Endothelial cell of umbilical vein (primary cell): ENCODE results near the gene TRAPPC5. TPM values are rescaled to one million over a fixed set of nuclear protein-coding genes. Genes with fewer than 3 reads are reported as not detected.

ENCODE experiments used
- BruUV-seq: library from RNA; stranded (reverse); fragments of 400-500 nt; replicated peaks from 2 replicates; lab custom pipeline; 2021; lab: Mats Ljungman, UMichigan
- CTCF ChIA-PET: fragments of 300-600, 350-600 bp; sonication (Branson Sonifier 250); formaldehyde crosslinking; loops from one replicate; lab custom pipeline; 2021; ENCODE audit warnings: antibody characterized with exemption, inconsistent platforms; lab: Charles Lee
- POLR2A ChIA-PET: fragments of 300-600, 350-600 bp; sonication (Branson Sonifier 250); formaldehyde crosslinking; loops from one replicate; lab custom pipeline; 2021; ENCODE audit warnings: antibody characterized with exemption, inconsistent platforms; lab: Charles Lee
- DNase-seq: peaks from one replicate; pipeline ENCODE4 v3.0.0-alpha.2; 2011; ENCODE audit warnings: low read depth, low spot score
- FAIRE-seq: peaks from 2 replicates; lab custom pipeline; 2011; peaks lifted over from hg19 to GRCh38; lab: Jason Lieb, UNC
- H2AFZ ChIP-seq: 2 replicates; pipeline ENCODE4 v1.6.0; 2012; ENCODE audit warnings: low read depth, low read length, control low read depth, inconsistent platforms
- H3K27ac ChIP-seq: 2 replicates; pipeline ENCODE4 v1.5.1; 2011; ENCODE audit warnings: low read depth, mild to moderate bottlenecking, control low read depth, low read length, moderate library complexity; ENCODE audit not compliant: insufficient read depth
- H3K27me3 ChIP-seq, 2 experiments: 2 replicates each; pipeline versions ENCODE4 v1.6.0 to v1.6.1; 2011; ENCODE audit warnings: low read length in 2 of 2, mixed read lengths in 1 of 2; ENCODE audit not compliant: control insufficient read depth in 2 of 2, insufficient read depth in 2 of 2
- H3K36me3 ChIP-seq, 2 experiments: 2 replicates in 1 of 2; 3 replicates in 1 of 2; pipeline ENCODE4 v1.5.1; 2011; ENCODE audit warnings: low read length in 2 of 2, mild to moderate bottlenecking in 1 of 2, moderate library complexity in 1 of 2; ENCODE audit not compliant: control insufficient read depth in 2 of 2, insufficient read depth in 2 of 2; ENCODE audit errors: extremely low read depth in 1 of 2
- H3K4me1 ChIP-seq: 3 replicates; pipeline ENCODE4 v1.5.1; 2011; ENCODE audit warnings: mild to moderate bottlenecking, low read length; ENCODE audit not compliant: control insufficient read depth, insufficient read depth; ENCODE audit errors: extremely low read depth
- H3K4me2 ChIP-seq: 2 replicates; pipeline ENCODE4 v1.6.1; 2011; ENCODE audit warnings: low read length, control low read depth, mixed read lengths; ENCODE audit not compliant: insufficient read depth
- H3K4me3 ChIP-seq, 3 experiments: fragments of 200-600 bp in 1 of 3; sonication (generic), shearing (Covaris generic) in 1 of 3; replicated peaks in 1 of 3; 2 replicates each; pipeline ENCODE4 v1.5.1; 2011 to 2016; ENCODE audit warnings: control low read depth in 3 of 3, low read length in 3 of 3, mild to moderate bottlenecking in 2 of 3, inconsistent platforms in 1 of 3, low read depth in 1 of 3, moderate library complexity in 1 of 3; ENCODE audit not compliant: insufficient read depth in 1 of 3
- H3K79me2 ChIP-seq: 2 replicates; pipeline ENCODE4 v1.6.0; 2012; ENCODE audit warnings: low read length, inconsistent platforms; ENCODE audit not compliant: control insufficient read depth, insufficient read depth
- H3K9ac ChIP-seq: replicated peaks from 2 replicates; pipeline ENCODE3; 2011; ENCODE audit warnings: low read length, control low read depth; ENCODE audit not compliant: insufficient read depth; ENCODE audit errors: extremely low read depth
- H3K9me1 ChIP-seq: replicated peaks from 3 replicates; pipeline ENCODE4 v1.6.0; 2011; ENCODE audit warnings: mild to moderate bottlenecking, low read length; ENCODE audit not compliant: control insufficient read depth, insufficient read depth; ENCODE audit errors: extremely low read depth
- H3K9me3 ChIP-seq: replicated peaks from 2 replicates; pipeline ENCODE4 v1.5.1; 2012; ENCODE audit warnings: low read length, inconsistent platforms; ENCODE audit not compliant: control insufficient read depth, insufficient read depth
- H4K20me1 ChIP-seq: replicated peaks from 2 replicates; pipeline ENCODE3; 2011; ENCODE audit warnings: mild to moderate bottlenecking, low read length; ENCODE audit not compliant: control insufficient read depth, insufficient read depth; ENCODE audit errors: extremely low read depth
- EZH2 ChIP-seq: IDR thresholded peaks from 2 replicates; pipeline ENCODE4 v1.6.1; 2012; ENCODE audit warnings: borderline replicate concordance, low read depth, mild to moderate bottlenecking, moderate library complexity, low read length, inconsistent platforms; ENCODE audit not compliant: severe bottlenecking
- FOS ChIP-seq: IDR thresholded peaks from 2 replicates; pipeline ENCODE4 v1.6.1; 2011; ENCODE audit warnings: mild to moderate bottlenecking, low read length, moderate library complexity, borderline replicate concordance; ENCODE audit not compliant: insufficient read depth
- GATA2 ChIP-seq: IDR thresholded peaks from 2 replicates; pipeline ENCODE4 v1.7.0; 2011; ENCODE audit warnings: low read depth, mild to moderate bottlenecking, moderate library complexity, mixed read lengths, low read length; ENCODE audit not compliant: insufficient read length, insufficient read depth
- JUN ChIP-seq: IDR thresholded peaks from 2 replicates; pipeline ENCODE4 v1.6.1; 2011; ENCODE audit warnings: borderline replicate concordance, low read depth; ENCODE audit not compliant: insufficient read length, insufficient read depth
- MYC ChIP-seq: IDR thresholded peaks from one replicate; pipeline ENCODE4 v1.6.1; 2011; ENCODE audit warnings: mild to moderate bottlenecking, low read depth, low read length
- POLR2A ChIP-seq: IDR thresholded peaks from 2 replicates; pipeline ENCODE4 v1.6.1; 2012; ENCODE audit warnings: low read depth, mild to moderate bottlenecking, control low read depth, low read length
- POLR2AphosphoS5 ChIP-seq: IDR thresholded peaks from 2 replicates; pipeline ENCODE4 v1.6.1; 2012; ENCODE audit warnings: low read depth, mild to moderate bottlenecking, control low read depth, low read length, moderate library complexity; ENCODE audit not compliant: insufficient read depth
- dilution Hi-C: fragments of 300-500 bp; cut with MboI; formaldehyde crosslinking; loops from one replicate; pipeline ENCODE4 v1.15.0; 2019; ENCODE audit warnings: low sequenced_read_pairs; ENCODE audit not compliant: extremely low pct_ligation_motif_present
- intact Hi-C: fragments of 100-400 bp; cut with micrococcal nuclease; formaldehyde crosslinking; loops from one replicate; pipeline ENCODE4 v1.10.0; 2022
- polyA plus RNA-seq, 4 experiments: library from polyadenylated mRNA; depleted of rRNA in 3 of 4; stranded (reverse) in 3 of 4; unstranded in 1 of 4; fragments of >200 nt; gene quantifications; 2 replicates each; pipeline versions ENCODE4 v1.2.1 to v1.2.3, GENCODE V29; 2011 to 2012; ENCODE audit warnings: missing spikeins in 1 of 4
- total RNA-seq: library from RNA; stranded (reverse); gene quantifications from 2 replicates; pipeline ENCODE4 v1.2.3, GENCODE V29; 2021
- TF ChIP-seq, protein P1 (sequence below): IDR thresholded peaks from 2 replicates; pipeline ENCODE4 v1.6.1; 2011; ENCODE audit not compliant: insufficient read depth, insufficient read length
- TF ChIP-seq, protein P2 (sequence below), 2 donors: IDR thresholded peaks; 1 replicate in 1 of 2; 2 replicates in 1 of 2; pipeline ENCODE4 v1.5.1; 2011; ENCODE audit warnings: low read length in 2 of 2, mild to moderate bottlenecking in 2 of 2, moderate library complexity in 2 of 2, control low read depth in 1 of 2, inconsistent platforms in 1 of 2, low read depth in 1 of 2; ENCODE audit not compliant: insufficient read depth in 1 of 2; ENCODE audit errors: extremely low read depth in 1 of 2

Gene TRAPPC5
- total and polyA plus RNA-seq, 2 donors (not counting 3 experiments of a cell fraction or from before 2014, with no cell fraction given): 114 to 172 TPM

DNA sequence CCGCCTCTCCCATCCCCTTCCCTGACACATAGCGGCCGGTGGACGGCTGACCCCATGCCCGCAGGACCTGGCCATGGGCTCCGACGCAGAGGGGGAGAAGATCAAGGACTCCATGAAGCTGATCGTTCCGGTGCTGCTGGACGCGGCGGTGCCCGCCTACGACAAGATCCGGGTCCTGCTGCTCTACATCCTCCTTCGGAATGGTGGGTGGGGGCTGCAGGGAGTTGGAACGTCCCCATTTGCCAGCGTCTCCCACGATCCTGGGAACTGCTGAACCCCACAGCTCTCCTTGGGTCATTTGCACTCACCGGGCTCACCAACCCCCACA lies 36.1 kb upstream of the TRAPPC5 start:
- Histone ChIP-seq H3K4me1 (no peaks in the 10 kb centered on the region), H3K9me1 (no peaks in the 10 kb centered on the region), H3K27ac (no peak overlapping the region), H3K4me3 (no peak overlapping the region), H3K79me2 (no peaks in the 10 kb centered on the region), H3K36me3 (no peaks in the 10 kb centered on the region), H3K27me3 (no peaks in the 10 kb centered on the region), H3K9me3 (no peaks in the 10 kb centered on the region), H2AFZ (no peak overlapping the region), H3K9ac (no peak overlapping the region), H3K4me2 (no peak overlapping the region), H4K20me1 (no peaks in the 10 kb centered on the region)
- intact Hi-C loops: no loop called here
- BruUV-seq: no TSS peak
- ChIA-PET CTCF (interaction anchor here (1.2 kb wide), 1 partner anchor 36 kb away, joined by 4 read pairs; the partner anchor contains the start of gene TRAPPC5), POLR2A (no interaction called here)
- FAIRE-seq: no peak
- DNase-seq: no peak
- TF ChIP-seq GATA2 (no peak), JUN (no peak), EZH2 (no peak), FOS (no peak), MYC (no peak), POLR2A (no peak), POLR2AphosphoS5 (no peak)
- TF ChIP-seq, protein P1, sequence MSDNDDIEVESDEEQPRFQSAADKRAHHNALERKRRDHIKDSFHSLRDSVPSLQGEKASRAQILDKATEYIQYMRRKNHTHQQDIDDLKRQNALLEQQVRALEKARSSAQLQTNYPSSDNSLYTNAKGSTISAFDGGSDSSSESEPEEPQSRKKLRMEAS: no peak
- TF ChIP-seq, protein P2, sequence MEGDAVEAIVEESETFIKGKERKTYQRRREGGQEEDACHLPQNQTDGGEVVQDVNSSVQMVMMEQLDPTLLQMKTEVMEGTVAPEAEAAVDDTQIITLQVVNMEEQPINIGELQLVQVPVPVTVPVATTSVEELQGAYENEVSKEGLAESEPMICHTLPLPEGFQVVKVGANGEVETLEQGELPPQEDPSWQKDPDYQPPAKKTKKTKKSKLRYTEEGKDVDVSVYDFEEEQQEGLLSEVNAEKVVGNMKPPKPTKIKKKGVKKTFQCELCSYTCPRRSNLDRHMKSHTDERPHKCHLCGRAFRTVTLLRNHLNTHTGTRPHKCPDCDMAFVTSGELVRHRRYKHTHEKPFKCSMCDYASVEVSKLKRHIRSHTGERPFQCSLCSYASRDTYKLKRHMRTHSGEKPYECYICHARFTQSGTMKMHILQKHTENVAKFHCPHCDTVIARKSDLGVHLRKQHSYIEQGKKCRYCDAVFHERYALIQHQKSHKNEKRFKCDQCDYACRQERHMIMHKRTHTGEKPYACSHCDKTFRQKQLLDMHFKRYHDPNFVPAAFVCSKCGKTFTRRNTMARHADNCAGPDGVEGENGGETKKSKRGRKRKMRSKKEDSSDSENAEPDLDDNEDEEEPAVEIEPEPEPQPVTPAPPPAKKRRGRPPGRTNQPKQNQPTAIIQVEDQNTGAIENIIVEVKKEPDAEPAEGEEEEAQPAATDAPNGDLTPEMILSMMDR (IDR thresholded peaks at IDR 0.05; ENCODE audit: extremely low read depth in 1 of 2, insufficient read depth in 1 of 2, low read depth in 1 of 2, low read length in 2 of 2): no peak
- dilution Hi-C loops: no loop called here
